Glomerular visceral epithelial cell (primary cell): ENCODE data around the gene TCERG1.
"Not testable (repeated sequence)": the region's sequence is repeated elsewhere in the genome, so short reads cannot be mapped to it uniquely, and the experiment has no call there.

Experiments
- DNase-seq: peaks from one replicate; pipeline ENCODE4 v3.0.0-alpha.2; 2016; ENCODE audit errors: extremely low spot score

Gene TCERG1

DNA sequence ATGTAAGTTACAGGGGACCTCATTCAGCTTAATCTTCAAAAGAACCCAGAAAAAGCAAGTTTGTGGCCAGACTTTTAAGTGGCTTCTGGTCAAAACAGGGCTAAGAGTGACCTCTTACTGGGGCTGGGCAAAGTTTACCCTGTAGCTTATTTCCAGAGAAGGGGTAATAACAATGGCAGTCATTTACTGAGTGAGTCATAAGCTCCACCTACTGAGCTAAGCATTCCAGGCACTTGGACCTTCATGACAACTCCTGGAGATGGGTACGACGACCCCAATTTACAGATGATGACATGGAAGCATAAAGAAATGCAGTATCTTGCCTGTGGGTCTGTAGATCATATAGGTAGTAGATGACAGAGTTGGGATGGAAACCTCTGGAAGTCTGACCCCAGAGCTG lies 73.6 kb downstream of the TCERG1 start:
- DNase-seq: no peak

DNA sequence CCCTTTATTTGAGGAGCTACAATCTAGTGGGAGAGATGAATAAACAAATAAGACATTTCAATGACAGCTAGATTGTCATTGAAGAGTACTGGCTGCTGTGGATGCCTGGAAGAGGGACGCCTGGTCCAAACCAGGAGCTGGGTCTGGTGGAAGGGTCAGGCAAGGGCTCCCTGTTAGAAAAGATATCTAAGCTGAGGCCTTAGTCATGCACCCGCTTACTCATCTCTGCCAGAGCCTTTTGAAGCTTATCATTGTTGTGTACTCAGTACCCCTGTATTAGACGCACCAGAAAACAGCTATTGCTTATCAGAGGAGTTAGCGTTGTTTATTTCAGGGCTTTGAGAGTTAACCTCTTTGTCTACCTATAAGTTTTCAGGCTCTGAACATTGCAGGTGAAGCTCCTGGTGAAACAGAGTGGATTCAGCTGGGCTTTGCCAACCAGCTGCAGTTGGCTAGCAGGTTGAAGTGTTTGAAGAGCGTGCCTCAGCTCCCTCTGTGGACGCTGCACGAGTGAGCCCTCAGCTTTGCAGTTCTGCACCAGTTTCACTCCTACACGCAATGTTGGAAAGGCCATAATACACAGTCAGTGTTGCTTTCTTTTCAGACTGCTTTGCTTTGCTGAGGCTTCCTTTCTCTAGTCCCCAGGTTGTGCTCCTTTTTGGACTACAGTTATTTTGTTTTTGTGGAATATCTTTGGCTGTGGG lies 74.4 kb downstream of the TCERG1 start:
- no peak for DNase-seq

DNA sequence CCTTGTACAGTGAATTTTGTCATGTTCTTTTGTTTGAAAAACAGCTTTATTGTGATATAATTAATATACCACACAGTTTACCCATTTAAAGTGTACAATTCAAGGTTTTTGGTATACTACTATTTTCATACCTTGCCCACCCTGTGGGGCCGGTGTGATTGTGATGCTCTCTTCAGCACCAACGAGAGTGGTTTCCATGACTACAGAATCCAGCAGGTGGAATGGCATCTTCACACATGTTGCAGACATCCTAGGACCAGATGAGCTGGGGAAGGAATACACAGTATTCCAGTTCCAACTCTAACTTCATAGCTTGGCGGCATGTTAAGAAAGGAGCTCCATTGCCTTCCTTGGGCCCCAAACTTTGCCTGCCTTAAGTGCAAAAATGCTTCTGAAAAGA lies 76.6 kb downstream of the TCERG1 start:
- DNase-seq: no peak

DNA sequence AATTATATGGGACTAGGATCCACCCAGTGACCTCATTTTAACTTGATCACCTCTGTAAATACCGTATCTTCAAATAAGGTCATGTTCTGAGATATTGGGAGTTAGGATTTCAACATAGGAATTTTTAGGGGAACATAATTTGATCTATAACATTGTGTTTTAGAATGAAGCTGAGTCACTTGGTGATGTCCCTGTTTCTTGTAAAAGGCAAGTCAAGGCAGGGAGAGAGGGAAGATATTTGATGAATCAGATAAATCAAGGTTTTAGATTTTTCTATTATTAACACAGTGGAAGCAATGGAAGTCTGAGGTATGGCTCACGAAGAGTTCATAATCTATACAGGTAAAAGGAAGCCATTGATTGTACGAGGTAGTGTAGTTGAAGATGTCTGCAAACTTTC lies 80.7 kb downstream of the TCERG1 start:
- no peak for DNase-seq

DNA sequence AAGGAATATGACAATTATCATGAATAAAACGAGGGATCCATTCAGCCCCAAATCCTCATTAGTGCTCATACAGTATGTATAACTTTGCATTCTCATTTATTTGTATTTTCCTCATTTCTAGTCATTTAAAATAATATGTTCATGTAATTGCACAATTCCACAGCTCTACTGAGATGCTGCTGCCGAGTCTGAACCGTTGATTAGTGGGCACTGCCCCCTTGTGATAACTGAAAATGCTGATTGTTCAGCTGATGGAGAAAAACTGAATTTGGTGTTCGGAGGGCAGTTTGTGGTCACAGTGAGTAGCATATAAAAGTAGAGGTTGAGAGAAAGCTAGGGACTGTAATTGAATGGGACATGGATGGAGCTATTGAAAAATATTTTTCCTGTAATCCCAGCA lies 81.1 kb downstream of the TCERG1 start:
- DNase-seq: no peak

DNA sequence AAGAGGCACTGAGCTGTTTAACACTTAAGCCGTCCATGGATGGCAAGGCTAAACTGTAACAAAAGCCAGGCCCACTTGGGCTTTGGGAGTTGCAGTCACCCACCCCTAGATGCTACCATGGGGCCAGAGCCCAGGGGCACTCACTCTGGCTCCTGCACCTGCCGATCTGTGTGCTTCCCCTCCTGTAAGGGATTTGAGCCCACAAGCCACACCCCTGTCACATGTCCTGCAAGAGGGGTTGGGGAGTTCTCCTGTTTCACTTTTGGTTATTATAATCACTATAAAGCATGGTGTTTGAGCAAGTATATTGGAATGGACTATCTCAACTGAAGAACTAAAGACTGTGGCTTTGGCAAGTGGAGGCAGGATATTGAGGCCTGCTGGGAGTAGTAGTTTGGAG lies 82.9 kb downstream of the TCERG1 start:
- DNase-seq: no peak

DNA sequence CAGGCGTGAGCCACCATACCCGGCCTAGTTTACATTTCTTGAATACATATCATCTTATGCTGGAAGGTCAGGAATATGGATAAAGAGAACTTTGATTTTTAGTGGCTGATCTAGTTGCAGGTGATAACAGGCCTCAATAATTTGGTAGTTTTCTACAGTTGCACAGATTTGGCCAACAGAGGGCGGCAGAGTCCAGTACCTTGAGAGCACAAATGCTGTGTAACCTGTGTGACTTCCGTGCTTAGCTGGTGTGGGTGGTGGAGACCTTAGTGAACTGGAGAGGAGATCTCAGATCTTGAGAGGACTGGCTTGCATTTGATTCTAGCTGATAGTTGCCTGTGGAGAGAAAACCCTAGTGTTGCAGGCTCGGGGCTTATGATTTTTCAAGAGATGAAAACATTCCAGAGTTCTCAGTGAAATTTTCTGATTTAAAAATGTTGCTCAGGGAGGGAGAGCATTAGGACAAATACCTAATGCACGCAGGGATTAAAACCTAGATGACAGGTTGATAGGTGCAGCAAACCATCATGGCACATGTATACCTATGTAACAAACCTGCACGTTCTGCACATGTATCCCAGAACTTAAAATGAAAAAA lies 86.2 kb downstream of the TCERG1 start:
- peak; percentile 74 for DNase-seq

DNA sequence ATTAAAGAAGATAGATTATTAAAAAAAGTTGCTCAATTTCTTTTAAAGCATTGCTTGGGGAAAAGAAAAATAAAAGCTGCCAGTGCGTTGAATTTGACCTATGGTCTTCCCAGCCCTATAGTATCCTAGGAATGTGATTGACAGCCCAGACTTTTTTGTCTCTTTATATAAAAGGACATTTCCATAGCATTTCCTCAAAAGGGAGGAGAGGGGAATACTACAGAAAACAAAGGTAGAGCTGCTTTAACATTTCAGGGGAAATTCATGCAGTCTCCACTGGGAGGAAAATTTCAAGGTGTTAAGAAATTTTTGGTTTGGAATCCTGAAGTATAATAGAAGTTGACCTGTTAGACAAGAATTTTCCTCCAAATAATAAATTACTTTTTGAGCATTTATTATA lies 86.7 kb downstream of the TCERG1 start:
- no peak for DNase-seq

DNA sequence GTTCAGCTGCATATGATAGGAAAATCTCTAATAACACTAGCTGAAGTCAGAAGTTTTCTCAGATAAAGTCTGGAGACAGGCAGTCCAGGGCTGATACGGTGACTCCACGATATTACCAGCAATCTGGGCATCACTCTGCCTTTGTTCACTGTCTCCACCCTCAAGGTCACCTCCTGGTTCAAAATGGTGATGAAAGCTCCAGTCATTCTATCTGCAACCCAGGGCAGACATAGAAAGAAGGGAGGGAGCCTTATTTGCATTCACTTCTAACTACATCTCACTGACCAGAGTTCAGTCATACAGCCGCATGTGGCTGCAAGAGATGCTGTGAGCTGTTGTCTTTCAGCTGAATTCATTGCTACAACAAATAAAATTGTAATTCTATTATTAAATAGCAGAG lies 91.3 kb downstream of the TCERG1 start:
- no peak for DNase-seq

DNA sequence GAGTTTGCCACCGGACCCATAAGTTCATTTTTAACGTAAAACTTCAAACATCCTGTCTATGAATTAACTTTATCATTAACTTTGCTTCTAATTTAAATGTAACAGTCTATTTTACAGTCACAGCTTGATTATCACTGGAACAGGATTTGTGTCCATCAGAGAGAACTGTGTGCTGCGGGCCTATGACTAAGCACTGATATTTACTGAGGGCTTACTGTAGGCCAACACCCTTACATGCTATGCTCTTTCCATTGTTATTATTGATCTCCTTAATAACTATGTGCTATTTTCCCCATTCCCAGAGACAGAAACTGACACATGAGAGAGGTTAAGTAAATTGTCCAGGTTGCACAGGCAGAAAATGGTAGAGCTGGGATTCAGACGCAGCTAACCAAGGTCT lies 92.8 kb downstream of the TCERG1 start:
- DNase-seq: no peak

DNA sequence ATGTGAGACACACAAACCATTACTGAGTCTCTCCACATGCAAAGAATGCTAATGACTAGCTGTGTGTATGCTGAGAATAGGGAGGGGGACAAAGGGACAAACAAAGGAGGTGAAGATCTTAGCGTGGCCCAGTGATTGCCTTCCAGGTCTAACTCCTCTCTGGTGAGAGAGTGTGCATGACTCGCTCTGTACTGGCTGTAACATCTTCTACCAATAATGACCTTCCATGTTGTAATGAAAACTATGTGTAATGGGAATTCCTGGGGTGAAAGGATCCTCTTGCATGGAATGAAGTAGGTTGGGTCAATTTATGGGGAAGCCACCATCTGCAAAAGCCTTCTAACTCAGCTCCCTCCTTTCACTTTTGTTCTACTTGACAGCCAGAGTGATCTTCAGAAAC lies 93.3 kb downstream of the TCERG1 start:
- DNase-seq: no peak

DNA sequence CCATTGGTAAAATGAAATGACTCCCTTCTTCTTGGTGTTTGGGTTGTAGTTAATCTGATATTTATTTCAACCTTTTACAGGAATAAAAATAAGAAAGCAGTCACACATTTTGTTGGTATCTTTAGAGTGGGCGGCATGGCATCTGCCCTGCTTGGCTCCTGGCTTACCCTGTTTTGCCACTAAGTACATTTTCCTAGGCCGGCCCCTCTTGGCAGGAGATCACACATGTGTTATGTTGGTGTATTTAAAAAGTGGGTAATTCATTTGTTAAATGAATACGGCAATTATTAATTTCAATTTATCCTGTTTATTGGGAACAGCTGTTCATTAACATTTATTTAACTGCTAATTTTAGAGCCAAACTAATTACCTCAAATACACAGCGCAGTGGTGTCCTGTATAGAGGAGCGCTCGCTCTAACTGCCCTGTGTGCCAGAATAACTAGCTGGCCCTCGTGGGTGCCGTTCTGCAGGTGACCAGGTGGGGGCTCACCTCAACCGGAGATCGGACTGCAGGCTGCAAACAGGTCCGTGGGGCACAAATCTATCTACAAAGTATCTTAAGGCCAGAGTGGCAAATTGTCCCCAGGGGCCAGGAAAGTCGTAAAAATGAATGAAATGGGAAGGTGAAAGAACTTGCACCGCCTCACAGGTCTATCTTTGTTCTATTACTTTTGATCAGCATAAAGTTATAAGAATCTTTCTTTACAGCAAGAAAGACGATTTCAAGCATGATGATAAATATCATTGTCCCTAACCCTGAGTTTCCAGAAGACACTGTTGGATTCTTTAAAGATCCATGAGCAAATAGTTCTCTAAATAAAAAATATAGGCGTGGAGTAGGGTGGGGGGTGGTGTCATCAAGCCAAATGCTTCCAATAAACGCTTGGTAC lies 95.1 kb downstream of the TCERG1 start:
- peak; percentile 70 for DNase-seq

DNA sequence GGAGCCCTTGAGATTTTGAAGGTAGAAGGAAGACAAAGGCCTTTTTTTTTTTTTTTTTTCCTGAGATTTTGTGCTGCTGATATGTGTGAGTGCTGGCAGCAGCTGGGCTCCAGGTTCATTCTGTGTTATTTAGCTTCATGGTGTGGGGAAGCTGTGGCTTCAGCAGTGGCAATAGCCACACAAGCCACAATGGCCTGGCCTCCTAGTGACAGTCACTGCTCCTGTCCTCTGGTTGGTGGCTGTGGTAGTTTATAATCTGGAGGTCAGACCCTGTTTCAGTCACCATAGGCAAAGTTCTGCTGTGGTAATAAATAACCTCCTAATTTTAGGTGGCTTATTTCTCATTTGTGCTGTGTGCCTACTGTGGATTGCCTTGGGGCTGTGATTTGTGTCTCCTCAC lies 97.1 kb downstream of the TCERG1 start:
- DNase-seq: no peak

DNA sequence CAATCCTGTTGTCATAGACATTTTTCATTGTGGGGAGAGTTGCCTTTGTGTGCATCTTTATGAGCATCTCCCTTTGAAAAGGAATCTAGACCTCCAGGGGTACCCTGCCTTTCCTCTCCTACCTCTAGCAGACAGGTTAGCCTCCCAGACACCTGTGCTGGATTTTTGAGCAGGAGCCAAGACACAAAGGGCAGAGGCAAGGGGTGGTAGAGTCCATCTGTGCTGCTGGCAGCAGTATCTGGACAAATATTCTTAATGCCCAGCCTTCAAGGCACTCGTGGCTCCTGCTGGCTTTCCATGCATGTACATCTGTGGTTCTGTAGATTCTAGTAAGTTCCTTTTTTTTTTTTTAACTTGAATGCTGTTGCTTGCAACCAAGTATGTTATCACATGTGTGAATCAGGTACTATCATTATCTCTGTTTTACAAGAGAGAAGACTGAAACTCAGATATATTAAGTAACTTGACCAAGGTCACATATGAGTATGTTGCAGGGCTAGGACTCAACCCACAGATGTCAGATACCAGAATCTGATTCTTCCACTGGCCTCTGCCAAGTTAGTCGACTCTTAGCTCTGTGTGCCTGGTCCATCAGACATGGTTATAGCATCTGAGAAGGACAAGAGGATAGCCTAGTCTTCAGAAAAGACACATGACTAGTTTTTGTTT lies 101.8 kb downstream of the TCERG1 start:
- DNase-seq: no peak

DNA sequence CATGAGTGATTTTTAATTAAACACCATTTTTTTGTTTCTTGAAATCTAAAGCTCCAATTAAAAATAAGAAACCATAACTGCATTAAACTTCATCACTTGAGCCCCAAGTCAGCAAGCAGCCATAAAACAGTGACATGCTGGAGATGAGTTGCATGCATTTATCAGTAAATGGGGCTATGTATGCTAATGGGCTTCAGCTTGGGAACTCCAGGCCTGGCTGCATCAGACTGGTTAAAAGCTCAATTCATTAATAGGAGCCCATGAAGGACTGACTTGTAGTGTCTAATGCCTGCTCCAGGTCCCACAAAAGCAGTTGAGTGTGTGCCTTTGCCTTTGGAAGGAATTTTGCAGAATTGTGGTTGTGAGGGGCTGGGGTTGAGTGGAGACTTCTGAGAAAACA lies 102.5 kb downstream of the TCERG1 start:
- no peak for DNase-seq

DNA sequence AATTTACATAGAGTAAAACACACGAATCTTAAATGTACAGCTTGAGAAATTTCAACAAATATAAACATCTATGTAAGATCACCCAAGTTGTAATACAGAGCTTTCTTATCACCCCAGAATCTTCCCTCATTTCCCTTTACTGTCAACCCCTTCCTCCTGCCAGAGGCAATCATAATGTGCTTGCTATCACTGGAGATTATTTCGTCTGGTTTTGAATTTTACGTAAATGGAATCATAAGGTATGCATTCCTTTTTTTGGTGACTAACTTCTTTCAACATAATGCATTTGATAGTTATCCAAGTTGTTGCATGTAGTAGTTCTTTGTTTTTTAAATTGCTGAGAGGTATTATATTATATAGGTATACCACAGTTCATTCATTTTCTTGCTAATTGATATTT lies 106.3 kb downstream of the TCERG1 start:
- no peak for DNase-seq

DNA sequence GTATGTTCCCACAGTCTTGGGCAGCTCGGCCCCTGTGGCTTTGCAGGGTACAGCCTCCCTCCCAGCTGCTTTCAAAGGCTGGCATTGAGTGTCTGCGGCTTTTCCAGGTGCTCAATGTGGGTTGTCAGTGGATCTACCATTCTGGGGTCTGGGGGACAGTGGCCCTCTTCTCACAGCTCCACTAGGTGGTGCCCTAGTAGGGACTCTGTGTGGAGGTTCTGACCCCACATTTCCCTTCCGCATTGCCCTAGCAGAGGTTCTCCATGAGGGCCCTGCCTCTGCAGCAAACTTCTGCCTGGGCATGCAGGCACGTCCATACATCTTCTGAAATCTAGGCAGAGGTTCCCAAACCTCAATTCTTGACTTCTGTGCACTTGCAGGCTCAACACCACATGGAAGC lies 109.8 kb downstream of the TCERG1 start:
- not testable (repeated sequence) for DNase-seq

DNA sequence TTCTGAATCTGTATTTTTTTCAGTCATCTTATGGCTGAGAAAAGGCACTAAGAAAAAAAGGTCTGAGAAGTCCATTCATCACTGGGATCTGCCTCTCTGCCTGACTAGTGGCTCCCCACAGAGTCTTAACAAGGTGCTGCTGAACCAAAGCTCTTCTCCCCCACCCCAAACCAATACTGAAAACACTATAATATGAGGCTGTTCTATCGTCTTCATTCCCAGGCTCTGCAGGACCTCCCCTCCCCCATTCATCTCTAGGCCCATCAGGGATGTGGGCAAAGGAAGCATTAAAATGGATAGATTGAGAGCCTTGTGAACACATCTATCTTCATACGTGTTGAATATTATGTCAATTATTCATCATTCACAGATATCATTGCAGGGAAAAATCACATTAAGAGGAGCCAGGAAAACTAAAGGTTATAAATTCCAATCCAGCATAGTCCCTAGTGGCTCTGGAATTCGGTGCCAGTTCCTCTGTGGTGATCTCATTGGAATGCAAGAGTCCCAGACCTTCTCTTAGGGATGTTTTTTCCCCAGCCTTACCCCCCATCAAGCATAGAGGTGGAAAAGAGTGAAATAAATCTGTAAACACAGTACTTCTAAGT lies 113.2 kb downstream of the TCERG1 start:
- DNase-seq: peak; percentile 75
